DMS 273 (cell line): ENCODE measurements around the gene POU6F1.

Experiments
- DNase-seq: peaks from one replicate; lab custom pipeline; 2025; ENCODE audit not compliant: unreplicated experiment; lab: John Stamatoyannopoulos, UW

The POU6F1 gene

DNA sequence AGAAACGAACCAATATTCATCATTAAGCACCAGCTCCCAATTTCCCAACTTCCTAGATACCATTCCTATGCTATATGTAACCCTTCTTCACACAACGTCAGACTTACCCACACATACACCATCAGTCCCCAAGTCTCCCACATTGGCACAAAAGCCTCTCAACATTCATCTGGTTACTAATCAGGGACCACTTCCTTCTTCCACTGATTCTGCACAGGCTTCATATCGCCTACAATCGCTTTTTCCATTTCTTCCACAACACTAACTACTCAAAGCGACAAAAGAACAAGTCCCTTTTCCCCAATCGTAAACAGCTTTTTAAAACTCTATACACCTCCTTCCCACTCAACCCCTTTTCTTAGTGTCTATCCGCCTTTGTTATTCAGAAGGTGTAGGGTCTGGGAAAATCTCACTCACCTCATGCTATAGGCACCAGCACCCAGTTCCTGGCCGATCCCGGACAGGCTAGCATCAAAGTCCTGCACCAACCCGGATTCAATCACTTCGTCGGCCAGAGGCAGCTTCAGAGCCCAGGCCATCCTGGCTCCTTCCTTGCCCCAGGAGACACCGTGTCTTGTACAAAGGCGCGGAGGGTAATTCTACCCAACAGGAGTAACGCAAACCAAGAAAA lies 45.9 kb downstream of the POU6F1 start:
- peak; percentile 39 for DNase-seq

DNA sequence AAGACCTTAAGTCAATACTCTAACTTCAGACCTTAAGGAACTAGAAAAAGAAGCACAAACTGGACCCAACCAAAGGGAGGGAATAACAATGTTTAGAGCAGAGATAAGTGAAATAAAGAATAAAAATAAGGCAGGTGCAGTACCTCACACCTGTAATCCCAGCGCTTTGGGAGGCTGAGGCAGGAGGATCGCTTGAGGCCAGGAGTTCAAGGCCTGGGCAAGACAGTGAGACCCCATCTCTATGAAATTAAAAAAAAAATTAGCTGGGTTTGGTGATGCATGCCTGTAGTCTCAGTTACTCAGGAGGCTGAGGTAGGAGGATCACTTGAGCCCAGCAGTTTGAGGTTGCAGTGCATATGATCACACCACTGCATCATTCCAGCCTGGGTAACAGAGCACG lies 54.1 kb downstream of the POU6F1 start:
- no peak for DNase-seq

DNA sequence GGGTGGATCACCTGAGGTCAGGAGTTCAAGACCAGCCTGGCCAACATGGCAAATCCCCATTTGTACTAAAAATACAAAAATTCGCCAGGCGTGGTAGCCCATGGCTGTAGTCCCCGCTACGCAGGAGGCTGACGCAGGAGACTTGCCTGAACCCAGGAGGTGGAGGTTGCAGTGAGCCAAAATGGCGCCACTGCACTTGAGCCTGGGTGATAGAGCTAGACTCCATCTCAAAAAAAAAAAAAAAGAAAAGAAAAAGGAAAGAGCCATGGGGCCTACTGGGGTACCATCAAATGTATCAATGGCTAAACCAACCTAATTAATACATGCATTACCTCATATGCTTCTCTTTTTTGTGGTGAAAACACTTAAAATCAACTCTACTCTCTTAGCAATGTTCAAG lies 55.6 kb downstream of the POU6F1 start:
- DNase-seq, result no peak

DNA sequence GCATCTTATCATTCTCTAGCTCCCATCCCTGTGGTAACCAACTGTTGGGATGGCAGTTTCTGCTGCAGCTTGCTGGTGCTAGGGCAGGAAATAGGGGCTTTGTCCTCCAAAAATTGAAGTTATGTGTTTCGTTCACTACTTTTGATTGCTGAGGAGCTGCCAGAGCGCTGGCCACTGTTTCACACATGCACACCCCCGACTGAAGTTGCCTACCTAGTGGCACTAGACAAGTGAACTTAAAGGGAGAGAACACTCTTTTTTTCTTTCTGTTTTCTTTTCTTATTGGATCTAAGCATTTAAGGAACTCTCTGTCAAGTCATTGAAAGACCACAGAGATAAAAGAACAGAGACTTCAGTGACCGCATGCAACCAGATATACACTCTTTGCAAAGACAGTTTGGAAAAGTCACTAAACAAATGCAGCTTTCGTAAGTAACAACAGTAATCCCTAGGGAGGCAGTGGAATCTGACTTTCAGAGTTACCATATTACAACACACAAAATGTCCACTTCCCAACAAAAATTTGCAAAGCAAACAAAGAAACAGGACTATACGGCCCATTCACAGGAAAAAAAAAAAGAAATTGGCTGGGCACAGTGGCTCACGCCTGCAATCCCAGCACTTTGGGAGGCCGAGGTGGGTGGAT lies 56.9 kb downstream of the POU6F1 start:
- DNase-seq, result no peak

DNA sequence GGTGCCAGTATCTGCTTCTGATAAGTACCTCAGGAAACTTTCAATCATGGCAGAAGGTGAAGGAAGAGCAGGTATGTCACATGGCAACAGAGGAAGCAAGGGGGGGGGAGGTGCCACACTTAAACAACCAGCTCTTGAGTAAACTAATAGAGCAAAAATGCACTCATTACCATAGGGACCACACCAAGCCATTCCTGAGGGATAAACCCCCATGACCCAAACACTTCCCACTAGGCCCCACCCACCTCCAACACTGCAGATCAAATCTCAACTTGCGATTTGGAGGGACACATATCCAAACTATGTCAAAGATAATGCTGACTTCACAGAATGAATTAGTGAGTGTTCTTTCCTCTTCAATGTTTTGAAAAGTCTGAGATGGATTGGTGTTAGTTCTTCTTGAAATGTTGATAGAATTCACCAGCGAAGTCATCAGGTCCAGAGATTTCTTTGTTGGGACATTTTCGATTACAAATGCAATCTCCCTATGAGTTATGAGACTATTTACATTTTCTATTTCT lies 61.6 kb downstream of the POU6F1 start:
- no peak for DNase-seq

DNA sequence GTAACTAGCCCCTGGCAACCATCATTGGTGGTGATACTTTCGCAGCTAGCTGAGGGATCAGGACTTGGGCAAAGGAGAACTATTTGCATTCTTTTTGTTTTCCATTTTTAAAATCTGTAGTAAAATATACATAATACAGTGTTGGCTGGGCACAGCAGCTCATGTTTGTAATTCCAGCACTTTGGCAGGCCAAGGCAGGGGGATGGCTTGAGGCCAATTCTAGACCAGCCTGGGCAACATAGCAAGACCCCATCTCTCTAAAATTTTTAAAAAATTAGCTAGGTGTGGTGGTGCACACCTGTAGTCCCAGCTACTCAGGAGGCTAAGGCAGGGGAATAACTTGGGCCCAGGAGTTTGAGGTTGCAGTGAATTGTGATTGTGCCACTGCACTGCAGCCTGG lies 64.9 kb downstream of the POU6F1 start:
- no peak for DNase-seq

DNA sequence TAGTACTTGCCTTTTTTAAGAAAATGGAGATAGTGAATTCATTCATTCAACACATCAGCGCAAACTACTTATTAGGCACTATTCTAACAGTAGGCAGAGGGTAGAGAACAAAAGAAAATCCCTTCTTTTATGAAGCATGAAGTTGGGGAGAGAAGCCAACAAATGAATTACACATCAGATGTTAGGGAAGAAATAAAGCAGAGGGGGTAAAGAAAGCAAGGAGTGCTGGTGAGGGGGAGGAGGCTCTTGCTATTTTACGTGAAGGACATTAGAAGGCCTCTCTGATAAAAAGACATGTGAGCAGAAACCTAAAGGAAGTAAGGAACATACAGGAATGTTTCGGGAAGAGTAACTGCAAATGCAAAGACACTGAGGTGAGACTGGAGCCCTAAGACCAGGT lies 67.1 kb downstream of the POU6F1 start:
- DNase-seq, result no peak

DNA sequence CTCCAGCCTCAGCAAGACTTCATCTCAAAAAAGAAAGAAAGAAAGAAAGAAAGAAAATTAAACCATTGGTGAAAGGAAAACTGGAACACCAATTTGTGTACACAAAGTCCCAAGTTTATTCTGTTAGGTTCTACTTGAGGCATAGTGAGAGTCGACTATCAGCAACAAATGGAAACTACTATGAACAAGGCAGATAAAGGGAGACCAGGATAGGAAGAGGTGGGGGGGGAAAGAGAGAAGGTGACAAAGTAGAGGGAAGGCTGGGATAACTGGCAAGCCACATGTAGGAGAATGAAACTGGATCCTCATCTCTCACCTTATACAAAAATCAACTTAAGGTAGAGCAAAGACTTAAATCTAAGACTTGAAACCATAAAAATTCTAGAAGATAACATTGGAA lies 70.6 kb downstream of the POU6F1 start:
- DNase-seq, result no peak

DNA sequence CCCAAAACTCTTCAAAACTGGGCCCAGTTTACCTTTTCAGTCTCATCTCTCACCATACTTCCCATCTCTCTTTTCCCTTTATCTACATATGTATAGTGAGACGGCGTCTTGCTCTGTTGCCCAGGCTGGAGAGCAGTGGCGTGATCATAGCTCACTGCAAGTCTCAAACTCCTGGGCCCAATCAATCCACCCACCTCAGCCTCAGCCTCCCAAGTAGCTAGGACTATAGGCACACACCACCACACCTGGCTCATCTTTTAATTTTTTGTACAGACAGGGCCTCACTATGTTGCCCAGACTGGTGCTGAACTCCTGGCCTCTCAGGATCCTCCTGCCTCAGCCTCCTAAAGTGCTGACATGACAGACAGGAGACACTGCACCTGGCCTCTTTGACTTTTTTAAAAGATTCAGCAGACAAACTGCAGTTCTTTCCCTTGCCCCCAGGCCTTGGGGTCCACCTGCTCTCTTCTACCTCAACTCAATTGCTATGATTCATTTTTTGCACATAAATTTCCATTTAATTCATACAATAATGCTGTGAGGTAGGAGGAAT lies 78.5 kb downstream of the POU6F1 start:
- no peak for DNase-seq
